ENCODE data around the gene GDPD3. TPM values are rescaled to one million over a fixed set of nuclear protein-coding genes. Genes with fewer than 3 reads are reported as not detected.
A peak's percentile ranks its signal among the peaks of the same experiment; 100 is the strongest.
"Not testable (repeated sequence)": the region's sequence is repeated elsewhere in the genome, so short reads cannot be mapped to it uniquely, and the experiment has no call there.

GDPD3 gene
- total RNA-seq, 6 donors from 2014 or later = 1.1 to 17.8 (median 5.4) TPM

DNA sequence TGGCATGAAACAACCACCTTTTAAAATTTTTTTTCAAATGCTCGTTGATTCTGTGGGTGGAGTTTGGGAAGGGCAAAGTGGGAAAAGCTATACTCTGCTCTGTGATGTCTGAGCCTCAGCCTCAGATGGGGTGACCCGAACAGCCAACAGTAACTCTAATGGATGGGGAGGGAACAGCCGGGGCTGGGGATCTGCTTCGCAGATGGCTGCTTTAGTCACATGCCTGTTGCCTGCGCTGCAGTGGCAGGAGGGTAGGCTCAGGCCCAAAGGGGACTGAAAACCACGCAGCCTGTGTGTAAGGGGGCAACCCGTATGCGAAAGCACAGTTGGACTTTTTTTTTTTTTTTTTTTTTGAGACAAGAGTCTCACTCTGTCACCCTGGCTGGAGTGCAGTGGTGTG lies 24.6 kb upstream of the GDPD3 start:
- DNase-seq (no peak), ATAC-seq (ENCODE audit: low FRiP score in 2 of 2) (peak in 1 of 2 donors; percentile 21)
- Histone ChIP-seq H3K4me3 (no peak overlapping the region), H3K9me3 (no peaks in the 10 kb centered on the region), H3K27ac (no peak overlapping the region), H3K27me3 (no peaks in the 10 kb centered on the region), H3K4me1 (peaks cover 0 to 12% (median 6%) of the 10 kb centered on the region in 4 donors), H3K36me3 (no peaks in the 10 kb centered on the region)
- no peak for TF ChIP-seq POLR2A (IDR thresholded peaks at IDR 0.05)
- 77 to 79% methylated on average over 8 of the region's 8 CpGs for WGBS, 2 donors

DNA sequence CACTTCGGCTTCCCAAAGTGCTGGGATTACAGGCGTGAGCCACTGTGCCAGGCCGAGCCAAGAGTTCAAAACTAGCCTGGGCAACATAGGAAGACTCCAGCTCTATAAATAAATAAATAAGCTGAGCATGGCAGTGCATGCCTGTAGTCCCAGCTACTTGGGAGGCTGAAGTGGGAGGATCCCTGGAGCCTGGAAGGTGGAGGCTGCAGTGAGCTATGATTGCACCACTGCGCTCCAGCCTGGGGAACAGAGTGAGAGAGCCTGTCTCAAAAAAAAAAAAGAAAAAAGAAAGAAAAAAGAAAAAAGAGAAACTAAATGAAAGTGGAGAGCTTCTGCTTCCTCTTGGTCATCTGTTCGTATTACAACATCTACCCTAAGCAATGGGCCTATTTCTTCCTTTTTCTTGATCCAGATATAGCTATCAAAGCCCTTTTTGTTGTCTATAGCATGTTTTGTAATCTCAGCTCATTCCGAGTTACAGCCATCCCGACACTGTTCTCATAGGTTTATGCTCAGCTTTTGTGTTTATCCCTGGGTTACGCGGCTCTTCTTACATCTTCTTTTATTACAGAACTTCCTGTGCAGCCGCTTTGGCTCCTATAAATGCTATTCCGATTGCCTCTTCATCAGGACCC lies 23.8 kb upstream of the GDPD3 start:
- H3K27ac ChIP-seq = peak overlapping the region in 2 of 4 donors; percentile 35 to 55
- WGBS, 2 donors = 62 to 72% methylated on average over 11 of the region's 11 CpGs
- ATAC-seq (ENCODE audit: low FRiP score in 2 of 2) = peak in 1 of 2 donors; percentile 56

DNA sequence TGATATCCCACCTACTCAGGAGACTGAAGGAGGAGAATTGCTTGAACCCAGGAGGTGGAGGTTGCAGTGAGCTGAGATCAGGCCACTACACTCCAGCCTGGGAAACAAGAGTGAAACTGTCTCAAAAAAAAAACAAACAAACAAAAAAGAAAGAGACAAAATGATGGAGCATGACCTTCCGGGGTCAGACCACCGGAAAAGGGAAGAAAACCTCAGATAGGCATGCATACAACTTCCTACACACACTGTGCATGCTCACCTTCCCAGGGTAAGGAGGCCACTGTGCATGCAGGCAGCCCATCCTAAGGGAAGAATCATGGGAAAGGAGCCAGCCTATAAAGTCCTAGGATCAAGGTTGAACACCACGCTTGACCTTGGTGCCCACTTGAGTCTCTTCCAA lies 19.3 kb upstream of the GDPD3 start:
- Histone ChIP-seq H3K27ac (no peak overlapping the region), H3K4me1 (peaks cover 0 to 3% (median 0%) of the 10 kb centered on the region in 4 donors), H3K9me3 (no peaks in the 10 kb centered on the region), H3K36me3 (no peaks in the 10 kb centered on the region), H3K27me3 (no peaks in the 10 kb centered on the region), H3K4me3 (no peak overlapping the region)
- DNase-seq = no peak
- 70 to 78% methylated on average over 3 of the region's 3 CpGs for WGBS, 2 donors
- no peak for TF ChIP-seq EP300 (IDR thresholded peaks at IDR 0.05)
- no peak for TF ChIP-seq POLR2A (IDR thresholded peaks at IDR 0.05)
- no peak for TF ChIP-seq POLR2AphosphoS5 (IDR thresholded peaks at IDR 0.05)
- TF ChIP-seq, protein P1, sequence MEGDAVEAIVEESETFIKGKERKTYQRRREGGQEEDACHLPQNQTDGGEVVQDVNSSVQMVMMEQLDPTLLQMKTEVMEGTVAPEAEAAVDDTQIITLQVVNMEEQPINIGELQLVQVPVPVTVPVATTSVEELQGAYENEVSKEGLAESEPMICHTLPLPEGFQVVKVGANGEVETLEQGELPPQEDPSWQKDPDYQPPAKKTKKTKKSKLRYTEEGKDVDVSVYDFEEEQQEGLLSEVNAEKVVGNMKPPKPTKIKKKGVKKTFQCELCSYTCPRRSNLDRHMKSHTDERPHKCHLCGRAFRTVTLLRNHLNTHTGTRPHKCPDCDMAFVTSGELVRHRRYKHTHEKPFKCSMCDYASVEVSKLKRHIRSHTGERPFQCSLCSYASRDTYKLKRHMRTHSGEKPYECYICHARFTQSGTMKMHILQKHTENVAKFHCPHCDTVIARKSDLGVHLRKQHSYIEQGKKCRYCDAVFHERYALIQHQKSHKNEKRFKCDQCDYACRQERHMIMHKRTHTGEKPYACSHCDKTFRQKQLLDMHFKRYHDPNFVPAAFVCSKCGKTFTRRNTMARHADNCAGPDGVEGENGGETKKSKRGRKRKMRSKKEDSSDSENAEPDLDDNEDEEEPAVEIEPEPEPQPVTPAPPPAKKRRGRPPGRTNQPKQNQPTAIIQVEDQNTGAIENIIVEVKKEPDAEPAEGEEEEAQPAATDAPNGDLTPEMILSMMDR (IDR thresholded peaks at IDR 0.05) = no peak
- no peak for ATAC-seq (ENCODE audit: low FRiP score in 2 of 2)

More for the DNA sequence above, 23.8 kb upstream of the GDPD3 start:
- Histone ChIP-seq H3K4me3 (no peak overlapping the region), H3K27me3 (no peaks in the 10 kb centered on the region), H3K36me3 (no peaks in the 10 kb centered on the region), H3K9me3 (no peaks in the 10 kb centered on the region), H3K4me1 (peaks cover 0 to 12% (median 6%) of the 10 kb centered on the region in 4 donors)
- DNase-seq = no peak
- no peak for TF ChIP-seq POLR2AphosphoS5 (IDR thresholded peaks at IDR 0.05)

DNA sequence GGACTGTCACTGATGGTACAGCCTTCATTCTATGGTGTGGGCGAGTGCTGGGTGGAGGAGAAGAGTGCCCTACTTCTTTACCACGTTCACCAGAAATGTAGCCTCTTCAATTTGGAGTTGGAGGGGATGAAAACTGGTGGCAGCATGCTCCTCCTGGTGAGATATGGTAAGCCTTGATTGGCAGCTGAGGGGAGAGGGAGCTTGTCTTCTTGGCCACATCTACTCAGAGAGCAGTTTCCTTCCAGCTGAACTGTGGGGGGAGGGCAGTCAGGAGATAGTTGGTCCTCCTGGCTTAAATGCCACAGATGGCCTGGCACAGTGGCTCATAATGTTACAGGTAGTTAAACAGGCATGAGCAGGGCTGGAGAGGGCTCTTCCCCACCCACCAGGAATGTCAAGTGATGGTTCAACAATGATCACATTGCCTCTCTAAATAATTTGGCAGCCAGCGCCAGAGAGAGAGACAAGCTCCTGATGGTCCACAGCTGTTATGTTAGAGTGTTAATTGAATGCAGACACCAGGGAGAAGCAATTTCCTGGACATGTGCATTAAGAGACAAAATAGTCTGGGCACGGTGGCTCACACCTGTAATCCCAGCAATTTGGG lies 18.6 kb upstream of the GDPD3 start:
- no peak for ATAC-seq (ENCODE audit: low FRiP score in 2 of 2)
- H3K27ac ChIP-seq = no peak overlapping the region
- WGBS, 2 donors = 58 to 71% methylated on average over 4 of the region's 4 CpGs

DNA sequence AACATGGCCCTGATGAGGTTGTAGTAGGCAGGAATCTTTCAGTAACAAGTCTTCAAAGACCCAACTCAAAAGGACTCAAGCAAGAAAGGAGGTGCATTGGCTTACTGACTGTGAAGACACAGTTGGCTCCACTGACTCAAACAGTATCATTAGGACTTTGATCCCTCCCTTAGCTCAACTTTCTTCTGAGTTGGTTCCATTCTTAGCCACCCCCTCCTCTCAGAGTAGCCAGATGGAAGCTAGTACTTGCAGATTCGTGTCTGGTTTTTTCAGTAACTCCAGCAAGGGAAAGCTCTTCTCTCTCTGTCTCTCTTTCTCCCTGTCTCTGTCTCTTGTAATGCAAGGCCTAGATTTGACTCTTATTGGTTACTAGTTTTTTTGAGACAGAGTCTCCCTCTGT lies 14.7 kb upstream of the GDPD3 start:
- Histone ChIP-seq H3K27me3 (no peaks in the 10 kb centered on the region), H3K4me1 (peaks cover 3 to 16% (median 4%) of the 10 kb centered on the region in 4 donors), H3K4me3 (no peak overlapping the region), H3K36me3 (no peaks in the 10 kb centered on the region), H3K9me3 (no peaks in the 10 kb centered on the region), H3K27ac (no peak overlapping the region)
- WGBS, 2 donors = 89 to 100% methylated on average over 1 of the region's 1 CpG
- DNase-seq = no peak
- no peak for TF ChIP-seq EP300 (IDR thresholded peaks at IDR 0.05)
- TF ChIP-seq, protein P1 (IDR thresholded peaks at IDR 0.05) = no peak
- no peak for TF ChIP-seq POLR2A (IDR thresholded peaks at IDR 0.05)
- no peak for TF ChIP-seq POLR2AphosphoS5 (IDR thresholded peaks at IDR 0.05)
- ATAC-seq (ENCODE audit: low FRiP score in 2 of 2) = no peak

More for the DNA sequence above, 18.6 kb upstream of the GDPD3 start:
- DNase-seq = no peak
- H3K9me3 ChIP-seq = no peaks in the 10 kb centered on the region
- no peak overlapping the region for H3K4me3 ChIP-seq
- no peaks in the 10 kb centered on the region for H3K27me3 ChIP-seq
- no peaks in the 10 kb centered on the region for H3K36me3 ChIP-seq
- TF ChIP-seq EP300 (IDR thresholded peaks at IDR 0.05) = no peak
- no peak for TF ChIP-seq POLR2AphosphoS5 (IDR thresholded peaks at IDR 0.05)
- no peak for TF ChIP-seq POLR2A (IDR thresholded peaks at IDR 0.05)
- TF ChIP-seq, protein P1 (IDR thresholded peaks at IDR 0.05) = no peak
- no peaks in the 10 kb centered on the region for H3K4me1 ChIP-seq

DNA sequence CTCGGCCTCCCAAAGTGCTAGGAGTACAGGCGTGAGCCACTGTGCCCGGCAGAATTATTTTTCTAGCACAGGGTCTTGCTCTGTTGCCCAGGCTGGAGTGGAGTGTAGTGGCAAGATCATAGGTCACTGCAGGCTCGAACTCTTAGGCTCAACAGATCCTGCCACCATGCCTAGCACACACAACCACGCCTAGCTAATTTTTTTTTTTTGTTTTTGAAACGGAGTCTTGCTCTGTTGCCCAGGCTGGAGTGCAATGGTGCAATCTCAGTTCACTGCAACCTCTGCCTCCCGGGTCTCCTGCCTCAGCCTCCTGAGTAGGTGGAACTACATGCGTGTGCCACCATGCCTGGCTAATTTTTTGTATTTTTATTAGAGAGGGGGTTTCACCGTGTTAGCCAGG lies 12.4 kb upstream of the GDPD3 start:
- DNase-seq; ATAC-seq (ENCODE audit: low FRiP score in 2 of 2); H3K4me3 ChIP-seq; H3K27ac ChIP-seq; H3K36me3 ChIP-seq; H3K9me3 ChIP-seq; H3K27me3 ChIP-seq: not testable (repeated sequence)
- 90 to 93% methylated on average over 8 to 9 of the region's 9 CpGs for WGBS, 2 donors
- H3K4me1 ChIP-seq = peaks cover 19 to 34% (median 21%) of the 10 kb centered on the region in 4 donors
